Esophagus (tissue), 2 donors: Measurements from ENCODE around the gene SGCD. TPM values are rescaled to one million over a fixed set of nuclear protein-coding genes. Genes with fewer than 3 reads are reported as not detected.

ENCODE experiments used
- H3K27ac ChIP-seq, 2 donors: one replicate each; pipeline ENCODE4 v1.5.1; 2013; ENCODE audit warnings: low read depth in 2 of 2, mild to moderate bottlenecking in 2 of 2, inconsistent platforms in 1 of 2, low read length in 1 of 2, moderate library complexity in 1 of 2
- H3K27me3 ChIP-seq, 2 donors: one replicate each; pipeline ENCODE4 v1.6.1; 2013; ENCODE audit warnings: low read length in 2 of 2, control low read depth in 1 of 2, mild to moderate bottlenecking in 1 of 2; ENCODE audit not compliant: insufficient read depth in 2 of 2, control insufficient read depth in 1 of 2
- H3K36me3 ChIP-seq, 2 donors: one replicate each; pipeline ENCODE4 v1.6.1; 2013; ENCODE audit warnings: low read length in 1 of 2; ENCODE audit not compliant: control insufficient read depth in 2 of 2, insufficient read depth in 2 of 2
- H3K4me1 ChIP-seq, 2 donors: one replicate each; pipeline ENCODE4 v1.6.1; 2013; ENCODE audit warnings: low read length in 1 of 2; ENCODE audit not compliant: control insufficient read depth in 2 of 2, insufficient read depth in 2 of 2
- H3K4me3 ChIP-seq, 2 donors: one replicate each; pipeline ENCODE4 v1.5.1; 2013; ENCODE audit warnings: low read length in 2 of 2, mild to moderate bottlenecking in 2 of 2, low read depth in 1 of 2, moderate library complexity in 1 of 2
- H3K9me3 ChIP-seq, 2 donors: one replicate each; pipeline ENCODE4 v1.6.1; 2013; ENCODE audit warnings: mild to moderate bottlenecking in 2 of 2, low read depth in 1 of 2, low read length in 1 of 2, moderate library complexity in 1 of 2; ENCODE audit not compliant: control insufficient read depth in 2 of 2, insufficient read depth in 1 of 2
- WGBS, 2 donors: extraction: QIAGEN DNeasy Blood & Tissue Kit; methylation state at CpG; one replicate each; pipeline ENCODE4 v1.1.7; 2013; 5-methylcytosine and 5-hydroxymethylcytosine counted together
- polyA plus RNA-seq, 2 donors: library from polyadenylated mRNA; stranded (reverse); fragments of 200-250 nt; gene quantifications; one replicate each; pipeline ENCODE4 v1.2.3, GENCODE V29; 2013
- donor health status: healthy with polysubstance abuse.
- donor health status: Bipolar disorder and iron deficiency.

SGCD gene
- polyA plus RNA-seq, 2 donors: 0.35 to 0.84 TPM

DNA sequence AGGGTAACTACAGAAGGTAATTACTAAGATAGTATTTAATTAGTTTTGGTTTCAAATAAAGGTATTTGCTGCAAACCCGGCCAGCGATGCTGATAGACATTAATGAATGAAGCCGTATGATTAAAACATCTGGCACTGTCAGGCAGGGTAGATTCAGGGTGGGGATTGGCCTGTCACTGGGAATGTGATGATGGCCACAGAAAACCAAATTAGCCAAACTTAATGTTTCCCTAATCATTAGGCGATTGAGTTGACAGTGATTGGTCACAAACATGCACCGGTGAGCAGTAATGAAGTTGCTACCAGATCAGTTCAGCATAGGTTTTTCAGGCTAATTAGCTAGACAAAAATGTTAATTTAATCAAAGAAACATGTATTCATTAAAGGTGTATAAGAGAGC, 107.5 kb downstream of the SGCD start:
- Histone ChIP-seq H3K9me3 (no peaks in the 10 kb centered on the region), H3K27ac (no peak overlapping the region), H3K27me3 (no peaks in the 10 kb centered on the region), H3K36me3 (no peaks in the 10 kb centered on the region), H3K4me3 (no peak overlapping the region), H3K4me1 (no peaks in the 10 kb centered on the region)
- 93% methylated on average over 5 of the region's 5 CpGs for WGBS, 2 donors

DNA sequence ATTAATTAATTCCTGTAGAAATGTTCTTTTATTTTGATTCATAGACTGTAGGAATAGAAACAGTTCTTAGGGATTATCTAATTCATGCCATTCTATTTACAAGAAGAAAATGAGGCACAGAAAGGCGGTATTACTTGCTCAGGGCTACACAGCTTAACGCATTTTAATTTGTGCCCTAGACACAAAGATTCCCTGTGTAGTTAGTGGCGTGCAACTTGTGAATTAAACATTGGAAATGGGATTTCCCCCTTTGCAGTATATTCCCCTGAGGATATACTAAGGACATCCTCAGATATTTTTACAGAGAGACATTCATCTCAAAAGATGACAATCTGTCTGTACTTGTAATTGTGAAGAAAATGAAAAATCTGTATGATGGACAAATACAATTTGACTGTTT, 108.1 kb downstream of the SGCD start:
- Histone ChIP-seq H3K4me3 (no peak overlapping the region), H3K27ac (no peak overlapping the region), H3K27me3 (no peaks in the 10 kb centered on the region), H3K9me3 (no peaks in the 10 kb centered on the region), H3K4me1 (no peaks in the 10 kb centered on the region), H3K36me3 (no peaks in the 10 kb centered on the region)
- 57 to 67% methylated on average over 3 of the region's 3 CpGs for WGBS, 2 donors

DNA sequence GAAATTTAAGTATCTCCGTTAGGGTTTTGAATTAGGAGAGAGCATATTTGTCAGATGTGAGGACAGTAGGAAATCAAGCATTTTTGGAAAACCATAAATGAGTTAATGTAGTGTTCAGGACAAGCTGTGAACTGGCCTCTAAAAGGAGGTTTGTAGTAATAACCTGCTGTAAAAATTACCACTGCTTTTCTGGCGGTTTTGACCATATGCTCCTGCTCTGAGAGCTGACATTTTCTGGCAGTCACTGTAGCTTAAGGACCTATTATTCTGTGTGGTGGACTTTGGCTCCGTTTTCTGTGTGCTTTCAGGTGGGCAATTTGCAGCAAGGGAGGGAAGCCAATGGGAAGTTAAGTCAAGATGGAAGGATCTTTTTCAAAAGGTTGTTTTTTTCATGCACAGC, 111.1 kb downstream of the SGCD start:
- Histone ChIP-seq H3K4me1 (no peaks in the 10 kb centered on the region), H3K27me3 (no peaks in the 10 kb centered on the region), H3K4me3 (no peak overlapping the region), H3K27ac (no peak overlapping the region), H3K36me3 (no peaks in the 10 kb centered on the region), H3K9me3 (no peaks in the 10 kb centered on the region)
- 55 to 61% methylated on average over 3 of the region's 3 CpGs for WGBS, 2 donors

DNA sequence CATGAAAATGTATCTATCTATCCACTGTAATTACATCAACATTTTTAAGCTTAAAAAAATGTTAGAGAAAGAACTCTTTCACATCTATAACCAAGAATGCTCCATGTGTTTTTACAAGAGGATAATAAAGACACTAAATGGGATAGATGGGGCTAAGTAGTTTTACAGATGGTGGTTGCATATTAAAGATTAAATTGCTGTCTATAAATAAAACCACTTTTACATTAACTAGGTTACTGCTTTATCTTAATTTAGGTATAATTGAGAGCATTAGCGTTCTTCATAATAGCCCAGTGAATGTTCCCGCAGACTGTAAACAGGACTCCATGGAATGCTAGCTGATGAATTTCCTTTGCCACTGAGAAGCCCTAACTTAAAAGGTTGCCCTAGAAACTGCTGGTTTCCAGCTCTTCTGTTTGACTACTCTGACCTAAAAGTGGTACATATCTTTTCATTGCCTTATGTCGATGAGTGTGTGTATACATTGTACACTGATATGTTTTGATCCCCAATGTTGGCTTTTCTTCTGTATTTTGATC, 117.9 kb downstream of the SGCD start:
- Histone ChIP-seq H3K4me1 (no peaks in the 10 kb centered on the region), H3K9me3 (no peaks in the 10 kb centered on the region)

DNA sequence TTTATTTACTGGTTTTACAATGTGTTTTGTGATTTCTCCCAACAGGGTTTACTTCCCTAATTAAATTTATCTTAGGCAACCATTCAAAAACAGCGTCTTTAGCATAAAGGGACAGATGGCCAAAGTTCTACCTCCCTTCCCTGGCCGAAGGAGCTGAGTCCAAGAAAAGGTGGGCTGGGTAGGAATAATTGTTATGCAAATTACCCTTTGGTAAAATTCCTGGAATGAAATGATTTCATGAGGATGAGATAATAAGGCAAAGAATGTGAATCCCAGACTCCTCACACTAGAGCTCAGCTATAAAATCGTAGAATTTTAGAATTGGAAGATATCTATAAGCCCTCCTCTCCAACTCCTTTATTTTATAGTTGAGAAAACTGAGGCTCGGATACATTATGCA, 119.6 kb downstream of the SGCD start:
- WGBS, 2 donors: 68 to 71% methylated on average over 4 of the region's 4 CpGs
- no peaks in the 10 kb centered on the region for H3K9me3 ChIP-seq
- H3K36me3 ChIP-seq: no peaks in the 10 kb centered on the region
- H3K27ac ChIP-seq: no peak overlapping the region
- no peaks in the 10 kb centered on the region for H3K4me1 ChIP-seq
- no peak overlapping the region for H3K4me3 ChIP-seq
- H3K27me3 ChIP-seq: no peaks in the 10 kb centered on the region

More for the DNA sequence above, 117.9 kb downstream of the SGCD start:
- no peak overlapping the region for H3K27ac ChIP-seq
- WGBS, 2 donors: 54 to 61% methylated on average over 3 of the region's 3 CpGs
- H3K4me3 ChIP-seq: no peak overlapping the region
- H3K36me3 ChIP-seq: no peaks in the 10 kb centered on the region
- H3K27me3 ChIP-seq: no peaks in the 10 kb centered on the region

DNA sequence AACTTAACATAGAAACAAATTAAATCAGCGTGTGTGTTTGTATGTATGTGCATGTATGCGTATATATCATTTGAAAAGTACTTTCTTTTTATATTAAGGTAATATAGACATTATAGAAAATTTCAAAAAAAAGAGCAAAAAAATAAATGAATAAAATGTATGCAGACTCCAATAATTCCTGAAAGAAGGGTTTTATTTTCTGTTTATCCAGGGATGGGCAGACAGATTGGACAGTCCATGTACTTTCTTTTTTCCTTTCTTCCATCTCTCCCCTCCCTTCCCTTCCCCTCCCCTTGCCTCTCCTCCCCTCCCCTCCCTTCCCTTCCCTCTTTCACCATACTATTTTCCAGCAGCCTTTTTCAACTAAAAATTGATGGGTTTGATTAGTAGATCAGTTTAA, 123.8 kb downstream of the SGCD start:
- H3K36me3 ChIP-seq: no peaks in the 10 kb centered on the region
- H3K27me3 ChIP-seq: no peaks in the 10 kb centered on the region
- H3K9me3 ChIP-seq: no peaks in the 10 kb centered on the region
- no peak overlapping the region for H3K4me3 ChIP-seq
- 92% methylated on average over 2 of the region's 2 CpGs for WGBS, 2 donors
- no peak overlapping the region for H3K27ac ChIP-seq
- no peaks in the 10 kb centered on the region for H3K4me1 ChIP-seq

DNA sequence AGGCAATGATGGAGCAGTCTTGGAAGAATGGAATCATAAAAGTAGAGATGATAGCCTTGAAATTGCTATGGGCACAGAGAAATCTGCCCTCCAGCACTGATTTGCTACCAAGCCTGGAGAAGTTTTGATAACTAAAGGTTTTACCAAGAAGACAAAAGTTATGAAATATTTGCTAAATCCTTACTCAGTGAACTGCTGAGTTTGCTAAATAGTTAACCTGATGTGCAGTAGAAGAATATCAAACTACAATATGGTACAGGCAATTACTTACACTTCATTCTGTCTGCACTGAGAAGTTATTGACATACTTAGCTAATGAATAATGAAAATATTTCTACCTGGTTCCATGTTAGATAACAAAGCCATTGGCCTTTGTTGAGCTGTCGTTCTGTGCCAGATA, 124.5 kb downstream of the SGCD start:
- no peaks in the 10 kb centered on the region for H3K27me3 ChIP-seq
- no peak overlapping the region for H3K4me3 ChIP-seq
- no peaks in the 10 kb centered on the region for H3K36me3 ChIP-seq
- 55 to 63% methylated on average over 1 of the region's 1 CpG for WGBS, 2 donors
- H3K27ac ChIP-seq: no peak overlapping the region
- no peaks in the 10 kb centered on the region for H3K9me3 ChIP-seq
- no peaks in the 10 kb centered on the region for H3K4me1 ChIP-seq

DNA sequence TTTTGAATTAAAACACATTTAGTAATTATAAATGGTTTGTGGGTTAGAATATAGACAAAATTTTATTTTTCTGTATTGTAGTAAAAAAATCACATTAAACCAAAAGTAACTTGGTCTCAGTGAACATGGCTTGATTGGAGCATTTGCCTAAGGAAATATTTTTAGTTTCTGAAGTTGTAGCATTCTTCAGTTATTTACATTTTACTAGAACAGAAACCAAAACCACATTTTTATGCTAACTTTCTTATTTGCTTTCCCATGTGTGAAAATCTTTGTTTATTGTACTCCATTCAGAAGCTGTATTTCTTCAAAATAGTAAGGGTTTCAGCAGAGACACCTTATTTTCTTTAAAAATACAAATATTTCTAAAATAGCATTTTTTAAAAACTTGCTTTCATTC, 129.9 kb downstream of the SGCD start:
- Histone ChIP-seq H3K27me3 (no peaks in the 10 kb centered on the region), H3K4me1 (no peaks in the 10 kb centered on the region), H3K9me3 (no peaks in the 10 kb centered on the region), H3K4me3 (no peak overlapping the region), H3K27ac (no peak overlapping the region), H3K36me3 (no peaks in the 10 kb centered on the region)

DNA sequence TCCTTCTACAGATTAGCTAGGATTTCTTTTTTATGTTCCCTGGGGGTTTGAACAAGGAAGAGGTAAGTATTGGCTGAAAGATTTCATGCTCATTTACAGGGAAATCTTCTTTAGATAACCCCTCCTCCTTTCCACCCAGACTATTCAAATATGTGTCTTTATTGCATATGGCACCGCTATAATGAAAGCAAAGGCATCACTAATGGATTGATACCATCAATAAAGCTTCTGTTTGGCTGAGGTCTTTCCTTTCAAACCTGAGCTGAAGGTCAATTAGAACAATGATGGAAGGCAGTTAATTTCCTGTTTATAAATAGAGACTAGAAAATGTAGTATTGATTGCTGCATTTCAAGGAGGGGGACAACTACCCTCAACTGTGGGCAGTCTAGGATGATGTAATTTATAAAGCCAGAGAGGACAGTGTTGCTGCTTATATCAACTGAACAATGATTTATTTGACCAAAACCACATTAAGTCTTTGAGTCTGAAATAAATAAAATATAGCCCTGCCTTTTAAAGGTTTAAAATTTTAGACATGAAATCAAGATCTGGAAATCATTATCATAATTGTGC, 132.9 kb downstream of the SGCD start:
- Histone ChIP-seq H3K4me3 (no peak overlapping the region), H3K4me1 (no peaks in the 10 kb centered on the region), H3K36me3 (no peaks in the 10 kb centered on the region), H3K9me3 (no peaks in the 10 kb centered on the region), H3K27ac (no peak overlapping the region), H3K27me3 (no peaks in the 10 kb centered on the region)
- 70 to 80% methylated on average over 1 of the region's 1 CpG for WGBS, 2 donors

DNA sequence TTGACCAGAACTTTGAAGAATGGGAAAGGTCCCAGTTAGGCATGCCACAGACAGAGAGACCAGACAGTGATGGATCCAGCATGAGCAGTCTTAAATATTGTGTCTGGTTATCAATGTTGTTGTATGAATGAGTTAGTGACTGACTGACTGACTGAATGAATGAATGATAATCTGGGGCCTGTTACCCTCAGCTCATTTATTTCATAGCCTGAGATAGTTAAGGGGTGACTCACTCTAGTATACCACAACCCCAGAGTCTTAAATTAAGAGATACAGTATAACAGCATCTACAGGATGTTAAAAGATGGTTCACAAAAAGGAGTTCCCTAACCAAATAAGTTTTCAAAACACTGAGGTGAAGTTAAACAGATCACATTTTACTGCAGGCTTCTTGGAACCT, 133.5 kb downstream of the SGCD start:
- H3K36me3 ChIP-seq: no peaks in the 10 kb centered on the region
- no peak overlapping the region for H3K27ac ChIP-seq
- H3K4me3 ChIP-seq: no peak overlapping the region

More for the DNA sequence above, 133.5 kb downstream of the SGCD start:
- Histone ChIP-seq H3K9me3 (no peaks in the 10 kb centered on the region), H3K27me3 (no peaks in the 10 kb centered on the region), H3K4me1 (no peaks in the 10 kb centered on the region)
